GM12878 (cell line): ENCODE data around the gene TBC1D1. TPM values are rescaled to one million over a fixed set of nuclear protein-coding genes. Genes with fewer than 3 reads are reported as not detected.

Experiments
- ATAC-seq: fragments of 200-7000 bp; cut with Tn5 transposase; 3 replicates; pipeline ENCODE4 v1.9.1; 2020; ENCODE audit warnings: mild to moderate bottlenecking, moderate library complexity
- BruUV-seq: library from RNA; stranded (reverse); fragments of 400-500 nt; replicated peaks from 2 replicates; lab custom pipeline; 2021; lab: Mats Ljungman, UMichigan
- CTCF ChIA-PET: fragments of 300-600 bp; sonication (Branson Sonifier 250); formaldehyde crosslinking; extraction: SDS; loops from one replicate; lab custom pipeline; 2021; ENCODE audit warnings: inconsistent platforms; lab: Yijun Ruan, JAX
- POLR2A ChIA-PET: fragments of 350-600 bp; formaldehyde crosslinking; extraction: SDS; loops from one replicate; lab custom pipeline; 2021; ENCODE audit warnings: inconsistent platforms; lab: Charles Lee
- RAD21 ChIA-PET: fragments of 300-600 bp; sonication (Branson Sonifier 250); formaldehyde crosslinking; loops from one replicate; lab custom pipeline; 2023; ENCODE audit warnings: antibody characterized with exemption; ENCODE audit not compliant: unreplicated experiment; lab: Charles Lee
- SMC1A ChIA-PET: fragments of 300-600 bp; sonication (Branson Sonifier 250); formaldehyde crosslinking; loops from one replicate; lab custom pipeline; 2023; ENCODE audit not compliant: unreplicated experiment, uncharacterized antibody; lab: Charles Lee
- DNase-seq: peaks from one replicate; pipeline ENCODE4 v3.0.0-alpha.2; 2011; ENCODE audit warnings: low read depth, low spot score
- FAIRE-seq: peaks from 3 replicates; lab custom pipeline; 2011; peaks lifted over from hg19 to GRCh38; lab: Jason Lieb, UNC
- H2AFZ ChIP-seq: 2 replicates; pipeline ENCODE4 v1.6.0; 2011; ENCODE audit warnings: low read depth, low read length, control low read depth; ENCODE audit not compliant: control insufficient read depth
- H3K27ac ChIP-seq: 2 replicates; pipeline ENCODE4 v1.5.1; 2011; ENCODE audit warnings: control low read depth; ENCODE audit not compliant: control insufficient read depth, insufficient read depth
- H3K27me3 ChIP-seq, 2 experiments: replicated peaks in 1 of 2; 2 replicates each; pipeline versions ENCODE4 v1.6.0 to v1.6.1; 2011; ENCODE audit warnings: low read length in 1 of 2; ENCODE audit not compliant: control insufficient read depth in 2 of 2, insufficient read depth in 2 of 2
- H3K36me3 ChIP-seq, 2 experiments: 2 replicates each; pipeline ENCODE4 v1.5.1; 2011; ENCODE audit warnings: low read length in 1 of 2; ENCODE audit not compliant: control insufficient read depth in 2 of 2, insufficient read depth in 2 of 2
- H3K4me1 ChIP-seq: 2 replicates; pipeline ENCODE4 v1.6.1; 2011; ENCODE audit warnings: mild to moderate bottlenecking, low read length, moderate library complexity, mixed read lengths; ENCODE audit not compliant: control insufficient read depth, insufficient read depth
- H3K4me2 ChIP-seq: 2 replicates; pipeline ENCODE4 v1.6.0; 2011; ENCODE audit warnings: control low read depth; ENCODE audit not compliant: control insufficient read depth, insufficient read depth
- H3K4me3 ChIP-seq: fragments of 200-600 bp; sonication (generic); 2 replicates; pipeline ENCODE4 v1.5.1; 2016
- H3K79me2 ChIP-seq: 2 replicates; pipeline ENCODE4 v1.6.0; 2011; ENCODE audit warnings: low read length; ENCODE audit not compliant: control insufficient read depth, insufficient read depth
- H3K9ac ChIP-seq: 2 replicates; pipeline ENCODE4 v1.8.0; 2011; ENCODE audit warnings: low read length, control low read depth, mixed read lengths; ENCODE audit not compliant: control insufficient read depth, insufficient read depth
- H3K9me3 ChIP-seq: replicated peaks from 3 replicates; pipeline ENCODE4 v1.5.1; 2011; ENCODE audit warnings: mild to moderate bottlenecking, low read length; ENCODE audit not compliant: control insufficient read depth, insufficient read depth
- H4K20me1 ChIP-seq: 2 replicates; pipeline ENCODE4 v1.6.0; 2011; ENCODE audit not compliant: control insufficient read depth, insufficient read depth
- BCLAF1 ChIP-seq: fragments of 450-650 bp; IDR thresholded peaks from 2 replicates; pipeline ENCODE4 v1.6.1; 2017; ENCODE audit warnings: antibody characterized with exemption, mild to moderate bottlenecking, moderate library complexity
- IKZF1 ChIP-seq: fragments of 450-650 bp; conservative IDR thresholded peaks from 2 replicates; pipeline ENCODE4 v1.6.1; 2017; ENCODE audit warnings: antibody characterized with exemption, mild to moderate bottlenecking
- JUND ChIP-seq: IDR thresholded peaks from 2 replicates; pipeline ENCODE4 v1.6.1; 2012; ENCODE audit warnings: low read depth, mild to moderate bottlenecking, low read length, improper control_type of control experiment, moderate library complexity
- NFYB ChIP-seq: IDR thresholded peaks from 2 replicates; pipeline ENCODE4 v1.6.1; 2011; ENCODE audit warnings: low read depth, mild to moderate bottlenecking, low read length, improper control_type of control experiment, moderate library complexity; ENCODE audit not compliant: insufficient read depth
- PML ChIP-seq: IDR thresholded peaks from 2 replicates; pipeline ENCODE4 v1.6.1; 2012; ENCODE audit warnings: low read length, inconsistent platforms
- TCF3 ChIP-seq: IDR thresholded peaks from 2 replicates; pipeline ENCODE4 v1.6.1; 2012; ENCODE audit warnings: low read depth, mild to moderate bottlenecking, low read length, borderline replicate concordance; ENCODE audit not compliant: insufficient read depth
- ZBED1 ChIP-seq: IDR thresholded peaks from 2 replicates; pipeline ENCODE4 v1.6.1; 2016; ENCODE audit warnings: borderline replicate concordance
- ZBTB11 ChIP-seq: fragments of 450-650 bp; formaldehyde crosslinking; IDR thresholded peaks from 2 replicates; pipeline ENCODE4 v1.5.0; 2022; ENCODE audit warnings: mild to moderate bottlenecking, missing genetic modification characterization
- ZBTB40 ChIP-seq: fragments of 450-650 bp; IDR thresholded peaks from 2 replicates; pipeline ENCODE4 v1.6.1; 2016; ENCODE audit warnings: mild to moderate bottlenecking, moderate library complexity, borderline replicate concordance
- ZNF274 ChIP-seq: IDR thresholded peaks from one replicate; pipeline ENCODE4 v1.8.0; 2011; ENCODE audit not compliant: insufficient read length, insufficient read depth
- WGBS: methylation state at CpG from one replicate; pipeline ENCODE4 v1.1.6; 2016; ENCODE audit warnings: low lambda C conversion rate; ENCODE audit not compliant: insufficient replicate concordance, insufficient coverage; ENCODE audit errors: missing lambda C conversion rate; 5-methylcytosine and 5-hydroxymethylcytosine counted together
- in situ Hi-C: fragments of 300-500 bp; cut with MboI; formaldehyde crosslinking; loops from 9 replicates; pipeline ENCODE4 v1.14.3; 2018; ENCODE audit warnings: mixed read lengths
- intact Hi-C: fragments of 100-400 bp; cut with micrococcal nuclease; formaldehyde crosslinking; loops from one replicate; pipeline ENCODE4 v1.14.2; 2022; ENCODE audit not compliant: unreplicated experiment
- polyA plus RNA-seq, 11 experiments: library from polyadenylated mRNA; depleted of rRNA in 4 of 11; unstranded in 6 of 11; stranded (reverse) in 5 of 11; fragments of >200 nt; fragmentation: Nextera tagmentation in 4 of 11; fragmentation: Illumina TruSeq in 1 of 11; extraction: Ambion mirVana in 4 of 11; extraction: Trizol in 1 of 11; gene quantifications; 1 replicate in 1 of 11; 2 replicates in 10 of 11; pipeline versions ENCODE4 v1.2.1 to v1.2.3, GENCODE V29; 2011 to 2016; ENCODE audit warnings: inconsistent platforms in 2 of 11, missing spikeins in 2 of 11, low read depth in 1 of 11
- total RNA-seq, 4 experiments: library from RNA; depleted of rRNA in 3 of 4; stranded (reverse); fragments of >200 nt in 3 of 4; fragmentation: Illumina TruSeq in 1 of 4; extraction: Trizol in 1 of 4; gene quantifications; 2 replicates each; pipeline versions ENCODE4 v1.2.1 to v1.2.3, GENCODE V29; 2013 to 2021

The TBC1D1 gene
- total and polyA plus RNA-seq, 10 of the 15 experiments (the other 5 are each of a cell fraction or from before 2014, with no cell fraction given) = 5.3 to 102 (median 57.8) TPM

DNA sequence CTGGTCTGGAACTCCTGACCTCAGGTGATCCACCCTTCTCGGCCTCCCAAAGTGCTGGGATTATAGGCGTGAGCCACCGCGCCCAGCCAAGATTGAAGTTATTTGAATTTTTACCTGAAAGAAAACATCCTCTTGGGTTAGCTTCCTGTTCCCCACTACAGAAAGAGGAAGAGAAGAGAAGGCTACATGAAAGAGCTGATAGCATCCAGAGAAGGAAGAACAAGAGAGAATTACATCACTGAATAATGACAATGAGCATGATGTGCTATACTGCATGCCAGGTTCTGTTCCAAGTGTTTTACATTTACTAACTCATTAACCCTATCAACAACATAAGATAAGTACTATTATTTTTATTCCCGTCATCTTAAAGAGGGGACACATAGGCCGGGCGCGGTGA lies 11.5 kb upstream of the TBC1D1 start (continued):
- TF ChIP-seq BCLAF1 (no peak), ZBTB40 (no peak), NFYB (no peak)

DNA sequence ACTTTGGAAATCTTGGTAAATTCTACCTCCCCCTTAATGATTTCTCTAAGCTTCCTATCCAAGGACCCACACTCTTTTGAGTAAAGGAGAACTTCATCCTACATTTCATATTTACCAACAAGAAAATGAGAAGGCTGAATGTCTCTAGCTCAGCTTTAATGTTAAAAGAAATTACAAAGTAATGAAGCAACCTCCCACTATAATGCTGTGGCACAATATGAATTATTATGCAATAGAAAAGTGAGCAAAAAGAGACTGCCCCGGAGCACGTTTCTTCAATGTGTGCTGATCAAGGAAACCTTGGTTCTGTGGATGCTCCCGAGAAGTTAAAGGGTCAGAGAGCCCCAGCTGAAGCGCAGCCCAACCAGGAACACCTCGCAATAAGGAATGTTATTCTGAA lies 9.1 kb upstream of the TBC1D1 start:
- Histone ChIP-seq H3K4me3 (no peak overlapping the region), H3K4me1 (peaks cover 5% of the 10 kb centered on the region; the same call in 1 of the 2 replicates), H3K27me3 (no peaks in the 10 kb centered on the region), H2AFZ (no peak overlapping the region), H3K36me3 (no peaks in the 10 kb centered on the region), H4K20me1 (no peaks in the 10 kb centered on the region), H3K79me2 (no peaks in the 10 kb centered on the region), H3K27ac (no peak overlapping the region), H3K9ac (no peak overlapping the region), H3K4me2 (no peak overlapping the region), H3K9me3 (no peaks in the 10 kb centered on the region)
- SMC1A ChIA-PET = no interaction called here
- intact Hi-C loops (no loop called here), in situ Hi-C loops (no loop called here)
- ATAC-seq = no peak
- CTCF ChIA-PET = no interaction called here
- POLR2A ChIA-PET = no interaction called here
- no peak for DNase-seq
- BruUV-seq = no TSS peak
- WGBS = 79% methylated on average over 5 of the region's 5 CpGs
- FAIRE-seq = no peak
- RAD21 ChIA-PET = no interaction called here
- no peak for TF ChIP-seq ZBED1
- no peak for TF ChIP-seq ZNF274
- TF ChIP-seq JUND = no peak
- no peak for TF ChIP-seq IKZF1
- TF ChIP-seq ZBTB11 (CRISPR knock-in tag) = no peak
- no peak for TF ChIP-seq PML
- TF ChIP-seq TCF3 = no peak
